Thoracic aorta (tissue), 2 donors: ENCODE results near the gene JAKMIP1. TPM values are rescaled to one million over a fixed set of nuclear protein-coding genes. Genes with fewer than 3 reads are reported as not detected.

Source experiments
- ATAC-seq: fragments of 150-250 bp; one replicate; pipeline ENCODE4 v1.8.0; 2017; ENCODE audit warnings: low read depth; ENCODE audit not compliant: insufficient number of reproducible peaks, low FRiP score
- DNase-seq: peaks from one replicate; pipeline ENCODE4 v3.0.0-alpha.2; 2020; ENCODE audit warnings: low spot score
- H3K27ac ChIP-seq, 2 donors: fragments of 200-600 bp; sonication (generic); 1 replicate in 1 of 2; 2 replicates in 1 of 2; pipeline ENCODE4 v1.5.1; 2016; ENCODE audit warnings: mild to moderate bottlenecking in 2 of 2, moderate library complexity in 2 of 2
- H3K27me3 ChIP-seq: fragments of 200-600 bp; sonication (generic); replicated peaks from 2 replicates; pipeline ENCODE4 v1.6.0; 2016; ENCODE audit warnings: mild to moderate bottlenecking; ENCODE audit not compliant: insufficient read depth
- H3K36me3 ChIP-seq: fragments of 200-600 bp; sonication (generic); one replicate; pipeline ENCODE4 v1.5.1; 2016
- H3K4me1 ChIP-seq, 2 donors: fragments of 200-600 bp; sonication (generic); 1 replicate in 1 of 2; 2 replicates in 1 of 2; pipeline versions ENCODE4 v1.5.1 to v1.6.0; 2016; ENCODE audit warnings: low read depth in 2 of 2, mild to moderate bottlenecking in 1 of 2; ENCODE audit not compliant: control insufficient read depth in 1 of 2
- H3K4me3 ChIP-seq: fragments of 200-600 bp; sonication (generic); 2 replicates; pipeline ENCODE4 v1.5.1; 2016; ENCODE audit warnings: mild to moderate bottlenecking
- H3K9me3 ChIP-seq: fragments of 200-600 bp; sonication (generic); 2 replicates; pipeline ENCODE4 v1.5.1; 2016
- total RNA-seq, 2 donors: library from RNA; depleted of rRNA; stranded (reverse); fragments of >200 nt; gene quantifications; one replicate each; pipeline versions ENCODE4 v1.1.0 to v1.2.3, GENCODE V29; 2016
- TF ChIP-seq, protein P1 (sequence below): fragments of 200-600 bp; sonication (generic); IDR thresholded peaks from one replicate; pipeline ENCODE4 v1.5.1; 2019; ENCODE audit warnings: antibody characterized with exemption

Gene JAKMIP1
- total RNA-seq, 2 donors from 2014 or later = 0.28 to 0.81 TPM

DNA sequence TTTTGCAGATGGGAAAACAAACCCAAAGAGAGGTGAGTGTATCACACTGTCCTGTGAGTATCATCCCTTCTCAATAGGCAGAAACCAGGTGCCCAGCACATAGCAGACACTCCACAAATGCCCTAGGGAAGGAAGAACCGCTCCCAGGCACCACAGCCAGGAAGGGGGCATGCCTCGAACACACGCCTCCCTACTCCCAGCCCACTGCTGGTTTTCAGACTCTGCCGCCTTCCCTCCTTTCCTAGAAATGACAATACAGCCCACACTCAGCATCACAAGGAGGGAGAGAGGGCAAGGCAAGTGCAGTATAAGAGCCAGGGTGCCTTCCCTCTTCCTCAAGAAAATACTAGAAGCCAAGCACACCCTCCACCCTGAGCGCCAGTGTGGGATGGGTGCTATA, 16.2 kb downstream of the JAKMIP1 start:
- Histone ChIP-seq H3K4me3 (no peak overlapping the region), H3K4me1 (no peaks in the 10 kb centered on the region), H3K27me3 (no peaks in the 10 kb centered on the region), H3K36me3 (no peaks in the 10 kb centered on the region), H3K9me3 (peaks cover 6% of the 10 kb centered on the region), H3K27ac (no peak overlapping the region)
- TF ChIP-seq, protein P1, sequence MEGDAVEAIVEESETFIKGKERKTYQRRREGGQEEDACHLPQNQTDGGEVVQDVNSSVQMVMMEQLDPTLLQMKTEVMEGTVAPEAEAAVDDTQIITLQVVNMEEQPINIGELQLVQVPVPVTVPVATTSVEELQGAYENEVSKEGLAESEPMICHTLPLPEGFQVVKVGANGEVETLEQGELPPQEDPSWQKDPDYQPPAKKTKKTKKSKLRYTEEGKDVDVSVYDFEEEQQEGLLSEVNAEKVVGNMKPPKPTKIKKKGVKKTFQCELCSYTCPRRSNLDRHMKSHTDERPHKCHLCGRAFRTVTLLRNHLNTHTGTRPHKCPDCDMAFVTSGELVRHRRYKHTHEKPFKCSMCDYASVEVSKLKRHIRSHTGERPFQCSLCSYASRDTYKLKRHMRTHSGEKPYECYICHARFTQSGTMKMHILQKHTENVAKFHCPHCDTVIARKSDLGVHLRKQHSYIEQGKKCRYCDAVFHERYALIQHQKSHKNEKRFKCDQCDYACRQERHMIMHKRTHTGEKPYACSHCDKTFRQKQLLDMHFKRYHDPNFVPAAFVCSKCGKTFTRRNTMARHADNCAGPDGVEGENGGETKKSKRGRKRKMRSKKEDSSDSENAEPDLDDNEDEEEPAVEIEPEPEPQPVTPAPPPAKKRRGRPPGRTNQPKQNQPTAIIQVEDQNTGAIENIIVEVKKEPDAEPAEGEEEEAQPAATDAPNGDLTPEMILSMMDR = no peak
- ATAC-seq (no peak), DNase-seq (no peak)

DNA sequence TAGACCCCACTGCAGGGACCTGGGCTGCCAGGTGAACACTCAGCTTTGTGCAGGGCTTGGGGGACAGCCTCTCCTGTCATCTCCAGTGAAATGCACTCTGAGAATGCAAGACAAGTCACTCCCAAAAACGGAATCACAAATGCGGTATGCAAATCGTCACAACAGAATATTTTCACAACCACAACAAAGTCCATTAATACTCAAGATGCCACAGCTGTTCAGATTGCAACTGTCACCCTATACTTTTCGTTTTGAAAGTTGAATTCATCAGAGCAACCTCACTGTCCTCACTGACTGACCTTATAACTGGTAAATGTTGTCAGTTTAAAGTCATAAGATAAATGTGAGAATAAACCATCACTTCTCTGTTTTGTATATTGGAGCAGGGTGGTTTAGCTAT, 16.6 kb downstream of the JAKMIP1 start:
- H3K4me3 ChIP-seq = no peak overlapping the region
- H3K36me3 ChIP-seq = no peaks in the 10 kb centered on the region
- H3K4me1 ChIP-seq = no peaks in the 10 kb centered on the region
- DNase-seq (no peak), ATAC-seq (no peak)
- H3K27me3 ChIP-seq = no peaks in the 10 kb centered on the region
- TF ChIP-seq, protein P1 = no peak
- H3K9me3 ChIP-seq = peaks cover 6% of the 10 kb centered on the region
- no peak overlapping the region for H3K27ac ChIP-seq

DNA sequence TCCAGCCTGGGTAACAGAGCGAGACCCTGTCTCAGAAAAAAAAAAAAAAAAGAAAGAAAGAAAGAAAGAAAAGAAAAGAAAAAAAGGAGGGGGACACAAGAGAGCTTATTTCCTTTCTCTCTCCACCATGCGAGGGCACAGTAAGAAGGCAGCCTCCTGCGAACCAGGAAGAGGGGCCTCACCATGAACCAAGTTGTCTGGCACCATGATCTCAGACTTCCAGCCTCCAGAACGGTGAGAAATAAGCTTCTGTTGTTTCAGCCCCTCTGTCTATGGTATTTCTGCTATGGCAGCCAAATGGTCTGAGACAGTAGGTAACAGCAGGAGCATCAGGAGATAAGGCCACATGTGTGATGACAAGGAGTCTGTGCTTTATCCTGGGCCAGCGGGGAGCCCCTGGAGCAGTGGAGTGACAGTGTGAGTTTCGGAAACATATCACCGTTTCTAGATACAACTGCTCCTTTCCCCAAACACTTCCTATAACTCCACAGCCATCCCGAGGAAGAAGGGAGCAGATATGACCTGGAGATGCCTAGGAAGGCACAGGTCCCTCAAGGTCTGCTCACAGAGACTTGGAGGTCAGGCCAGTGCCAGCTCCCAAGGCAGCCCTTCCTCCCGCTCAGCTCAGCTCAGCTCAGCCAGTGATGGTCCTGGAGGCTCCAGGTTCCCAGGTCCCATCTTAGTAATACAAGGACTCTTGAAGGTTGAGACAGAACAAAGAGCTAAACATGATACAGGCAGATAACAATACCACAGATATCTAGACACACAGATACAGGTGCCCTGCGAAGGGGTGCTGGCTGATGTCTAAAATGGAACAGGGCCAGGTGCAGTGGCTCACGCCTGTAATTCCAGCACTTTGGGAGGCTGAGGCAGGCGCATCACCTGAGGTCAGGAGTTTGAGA, 17.7 kb downstream of the JAKMIP1 start:
- H3K27me3 ChIP-seq = no peaks in the 10 kb centered on the region
- DNase-seq (no peak), ATAC-seq (no peak)
- H3K27ac ChIP-seq = no peak overlapping the region
- no peaks in the 10 kb centered on the region for H3K4me1 ChIP-seq
- TF ChIP-seq, protein P1 = no peak
- H3K36me3 ChIP-seq = no peaks in the 10 kb centered on the region
- H3K9me3 ChIP-seq = peaks cover 6% of the 10 kb centered on the region
- no peak overlapping the region for H3K4me3 ChIP-seq

DNA sequence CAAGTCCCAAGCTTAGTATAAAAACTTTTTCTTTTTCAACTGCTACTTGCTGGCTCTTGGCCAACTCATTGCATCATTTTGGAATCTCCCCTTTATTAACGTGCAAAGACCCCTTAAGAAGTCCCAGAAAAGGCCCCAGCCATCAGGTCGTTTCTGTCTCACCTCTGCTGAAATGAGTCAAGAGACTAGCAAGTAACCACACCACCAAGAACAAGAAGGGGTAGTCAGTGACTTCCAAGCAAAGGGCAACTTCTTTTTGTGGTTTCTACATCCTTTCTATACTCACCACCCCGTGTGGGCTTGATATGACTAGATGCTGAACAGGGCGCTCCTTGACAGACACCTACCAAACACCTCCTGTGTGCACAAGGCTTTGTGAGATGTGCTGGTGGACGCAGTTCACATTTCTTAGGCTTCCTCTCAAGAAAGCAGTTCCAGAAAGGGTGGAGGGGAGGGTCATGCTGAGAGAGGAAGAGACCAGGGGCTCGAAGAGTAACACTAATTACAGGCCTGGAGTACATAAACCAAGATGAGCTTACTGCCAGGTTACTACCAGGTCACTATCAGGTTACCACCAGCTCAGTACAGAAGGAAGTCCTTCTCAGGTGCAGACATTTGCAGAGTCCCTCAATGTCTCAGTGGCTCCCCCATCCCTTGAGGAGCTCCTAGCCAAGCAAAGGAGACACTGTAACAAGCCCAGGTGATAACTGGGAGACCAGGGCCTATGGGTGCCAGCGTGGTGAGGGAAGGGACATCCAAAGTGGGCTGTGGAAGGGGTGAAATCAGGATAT, 19.3 kb downstream of the JAKMIP1 start:
- Histone ChIP-seq H3K4me1 (no peaks in the 10 kb centered on the region), H3K36me3 (no peaks in the 10 kb centered on the region), H3K27me3 (no peaks in the 10 kb centered on the region), H3K9me3 (no peaks in the 10 kb centered on the region), H3K27ac (no peak overlapping the region), H3K4me3 (no peak overlapping the region)
- TF ChIP-seq, protein P1 = no peak
- ATAC-seq (no peak), DNase-seq (no peak)

DNA sequence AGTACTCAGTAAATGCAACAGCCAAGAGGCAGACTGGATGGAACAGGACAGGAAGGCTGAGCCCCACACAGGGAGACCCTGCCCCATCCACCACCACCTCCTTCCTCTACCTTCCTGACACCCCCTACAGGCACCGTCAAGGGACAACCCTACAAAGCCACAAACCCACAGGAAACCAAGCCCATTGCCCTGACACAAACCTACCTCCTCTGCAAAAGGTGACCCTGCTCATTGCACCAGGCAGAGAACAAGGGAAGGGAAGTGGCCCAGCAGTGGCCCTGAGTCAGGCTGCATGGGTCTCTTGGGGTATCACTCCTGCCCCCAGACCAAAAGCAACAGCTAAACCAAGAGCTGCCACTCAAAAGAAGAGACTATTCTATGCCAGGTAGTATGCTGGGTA, 21.0 kb downstream of the JAKMIP1 start:
- Histone ChIP-seq H3K36me3 (no peaks in the 10 kb centered on the region), H3K27me3 (no peaks in the 10 kb centered on the region), H3K4me3 (no peak overlapping the region), H3K9me3 (no peaks in the 10 kb centered on the region), H3K27ac (no peak overlapping the region), H3K4me1 (no peaks in the 10 kb centered on the region)
- ATAC-seq (no peak), DNase-seq (no peak)
- TF ChIP-seq, protein P1 = no peak
